A549 treated with DMSO at 1 μM for 4 hours (cell line): ENCODE measurements around the gene FAM174A. TPM values are rescaled to one million over a fixed set of nuclear protein-coding genes. Genes with fewer than 3 reads are reported as not detected.

ENCODE experiments used
- total RNA-seq: library from RNA; stranded (reverse); fragments of 200-300 nt; extraction: Qiagen RNA extraction; gene quantifications from 5 replicates; pipeline ENCODE4 v1.2.3, GENCODE V29; 2022; ENCODE audit warnings: low read depth

FAM174A gene
- total RNA-seq, result 12.6 to 13.2 TPM (median 13.0 TPM) in 5 replicates

GRCh38 chr5:100535060-100536005 lies at the start of gene FAM174A:
TSS of gene FAM174A (plus strand) at chr5:100535374. CDS start at chr5:100535531, 157 bp downstream.

